ENCODE data around the gene HBE1.
"Not testable (repeated sequence)": the region's sequence is repeated elsewhere in the genome, so short reads cannot be mapped to it uniquely, and the experiment has no call there.

The HBE1 gene

DNA sequence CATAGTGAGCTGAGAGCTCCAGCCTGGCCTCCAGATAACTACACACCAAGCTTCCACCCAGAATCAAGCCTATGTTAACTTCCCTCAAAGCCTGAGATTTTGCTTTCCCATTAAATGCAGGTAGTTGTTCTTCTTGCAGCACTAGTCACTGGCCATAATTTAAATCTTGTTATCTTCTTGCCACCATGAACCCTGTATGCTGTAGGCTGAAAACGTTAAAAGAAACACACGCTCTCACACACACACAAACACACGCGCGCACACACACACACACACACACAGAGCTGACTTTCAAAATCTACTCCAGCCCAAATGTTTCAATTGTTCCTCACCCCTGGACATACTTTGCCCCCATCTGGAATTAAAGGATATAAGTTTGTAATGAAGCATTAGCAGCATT is 16.3 kb downstream of the HBE1 start:
- H3K36me3 ChIP-seq (ENCODE audit: control insufficient read depth in 1 of 2, insufficient read depth in 2 of 2, low read depth in 1 of 2, low read length in 2 of 2); H2AK5ac ChIP-seq (ENCODE audit: low read length, severe bottlenecking); H3K9ac ChIP-seq (ENCODE audit: low read length); DNase-seq; H3K79me1 ChIP-seq (replicated peaks; ENCODE audit: low read length, poor library complexity, severe bottlenecking); H2BK15ac ChIP-seq (ENCODE audit: low read depth, poor library complexity, severe bottlenecking); H4K91ac ChIP-seq (ENCODE audit: low read length); H2BK5ac ChIP-seq (ENCODE audit: low read depth, low read length, poor library complexity, severe bottlenecking); H2BK12ac ChIP-seq (ENCODE audit: low read length in 2 of 2); H4K8ac ChIP-seq (ENCODE audit: low read length); H3K27me3 ChIP-seq (ENCODE audit: control insufficient read depth in 1 of 2, insufficient read depth in 1 of 2, low read length in 2 of 2); H3K9me3 ChIP-seq (ENCODE audit: control insufficient read depth, low read length); H3K18ac ChIP-seq (ENCODE audit: low read depth in 1 of 2, low read length in 2 of 2); H3K4me1 ChIP-seq (ENCODE audit: control insufficient read depth, insufficient read depth, low read depth, low read length); H2BK120ac ChIP-seq (ENCODE audit: low read depth, low read length); H2AFZ ChIP-seq (ENCODE audit: low read depth, low read length); H3K14ac ChIP-seq (ENCODE audit: low read length in 2 of 2); H3K27ac ChIP-seq (ENCODE audit: low read length, poor library complexity, severe bottlenecking); H3K4me3 ChIP-seq (ENCODE audit: insufficient read depth in 1 of 2, low read depth in 1 of 2, low read length in 2 of 2); H3K4ac ChIP-seq (ENCODE audit: low read depth in 1 of 2, low read length in 2 of 2); H3K4me2 ChIP-seq (ENCODE audit: low read length, poor library complexity, severe bottlenecking); H3K23ac ChIP-seq (ENCODE audit: low read length in 2 of 2): not testable (repeated sequence)
- WGBS = no CpG with 5 or more reads among the region's 5 CpGs

DNA sequence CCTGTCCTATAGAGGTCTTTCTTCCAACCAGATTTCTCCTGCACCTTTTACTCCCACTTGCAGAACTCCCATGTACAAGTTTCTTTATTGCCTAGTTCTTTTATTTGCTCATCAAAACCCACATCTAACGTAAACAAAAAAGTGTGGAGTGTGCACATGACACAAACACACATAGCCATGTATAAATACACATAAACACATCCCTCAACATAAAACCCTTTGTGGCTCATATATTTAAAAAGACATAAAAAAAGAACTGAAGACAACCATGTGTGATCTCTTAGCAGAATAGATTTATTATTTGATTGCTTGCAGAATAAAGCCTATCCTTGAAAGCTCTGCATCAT is 16.9 kb downstream of the HBE1 start:
- Histone ChIP-seq H3K9ac (ENCODE audit: low read length) (no peak overlapping the region), H2AFZ (ENCODE audit: low read depth, low read length) (no peak overlapping the region), H2AK5ac (ENCODE audit: low read length, severe bottlenecking) (no peak overlapping the region), H3K4me1 (ENCODE audit: control insufficient read depth, insufficient read depth, low read depth, low read length) (no peaks in the 10 kb centered on the region), H3K9me3 (ENCODE audit: control insufficient read depth, low read length) (no peaks in the 10 kb centered on the region), H3K14ac (ENCODE audit: low read length in 2 of 2) (no peak overlapping the region), H3K4me3 (ENCODE audit: insufficient read depth in 1 of 2, low read depth in 1 of 2, low read length in 2 of 2) (no peak overlapping the region), H3K27me3 (ENCODE audit: control insufficient read depth in 1 of 2, insufficient read depth in 1 of 2, low read length in 2 of 2) (peaks cover 0 to 2% of the 10 kb centered on the region in 2 experiments), H3K23ac (ENCODE audit: low read length in 2 of 2) (no peak overlapping the region), H2BK15ac (ENCODE audit: low read depth, poor library complexity, severe bottlenecking) (no peak overlapping the region), H2BK12ac (ENCODE audit: low read length in 2 of 2) (no peak overlapping the region), H3K4ac (ENCODE audit: low read depth in 1 of 2, low read length in 2 of 2) (no peak overlapping the region), H3K18ac (ENCODE audit: low read depth in 1 of 2, low read length in 2 of 2) (no peak overlapping the region), H4K91ac (ENCODE audit: low read length) (no peak overlapping the region), H2BK120ac (ENCODE audit: low read depth, low read length) (no peak overlapping the region), H3K4me2 (ENCODE audit: low read length, poor library complexity, severe bottlenecking) (no peak overlapping the region), H3K27ac (ENCODE audit: low read length, poor library complexity, severe bottlenecking) (no peak overlapping the region), H3K79me1 (replicated peaks; ENCODE audit: low read length, poor library complexity, severe bottlenecking) (no peaks in the 10 kb centered on the region), H2BK5ac (ENCODE audit: low read depth, low read length, poor library complexity, severe bottlenecking) (no peak overlapping the region), H4K8ac (ENCODE audit: low read length) (no peak overlapping the region), H3K36me3 (ENCODE audit: control insufficient read depth in 1 of 2, insufficient read depth in 2 of 2, low read depth in 1 of 2, low read length in 2 of 2) (no peaks in the 10 kb centered on the region)
- WGBS = 100% methylated on average over 1 of the region's 1 CpG
- no peak for DNase-seq

DNA sequence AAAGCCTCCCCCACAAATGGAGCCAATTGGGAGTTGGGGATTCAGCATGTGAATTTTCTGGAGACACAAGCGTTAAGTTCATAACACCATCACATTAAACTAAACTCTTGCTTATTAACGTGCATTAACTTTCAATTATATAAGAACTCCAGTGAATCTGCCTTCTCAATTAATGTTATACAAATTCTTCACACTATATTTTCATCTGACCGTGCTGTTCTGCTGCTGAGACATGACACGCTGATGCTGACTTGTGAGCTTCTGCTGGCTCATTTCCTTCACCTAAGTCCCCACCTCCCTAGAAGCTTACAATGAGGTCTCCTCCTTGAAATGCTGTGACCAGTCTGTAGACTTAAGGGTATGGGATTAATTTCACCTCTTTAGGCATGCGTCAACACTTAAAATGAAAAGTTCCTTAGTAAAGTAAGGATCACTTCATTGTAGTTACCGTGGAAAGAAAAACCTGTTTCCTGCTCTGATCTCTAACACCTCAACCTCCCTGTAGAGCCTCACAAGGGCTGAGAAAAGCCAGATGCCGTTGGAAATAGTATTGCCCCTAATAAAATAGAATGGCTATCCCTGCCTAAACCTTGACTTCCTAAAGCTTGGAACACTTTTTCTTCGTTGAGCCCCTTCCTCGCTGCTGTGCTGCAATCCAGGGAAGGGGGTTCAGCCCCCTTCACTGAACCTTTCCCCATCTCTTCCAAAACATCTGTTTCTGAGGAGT is 17.4 kb downstream of the HBE1 start:
- no peak for DNase-seq
- no peak overlapping the region for H3K14ac ChIP-seq (ENCODE audit: low read length in 2 of 2)

DNA sequence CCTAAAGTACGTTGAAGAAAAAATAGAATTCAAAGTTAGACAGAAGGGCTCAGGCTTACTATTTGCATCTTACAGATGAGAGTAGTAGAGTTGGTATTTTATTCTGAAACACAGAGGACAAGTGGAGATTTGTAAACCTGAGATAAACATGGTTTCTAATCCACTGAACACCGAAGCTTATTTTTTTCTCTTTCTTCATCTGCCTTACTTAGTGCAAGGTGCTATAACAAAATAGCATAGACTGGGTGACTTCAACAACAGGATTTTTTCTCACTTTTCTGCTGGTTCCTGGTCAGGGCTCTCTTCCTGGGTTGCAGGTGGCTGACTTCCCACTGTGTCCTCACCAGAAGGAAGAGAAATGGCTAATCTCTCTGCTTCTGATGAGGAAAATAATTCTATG is 18.0 kb downstream of the HBE1 start:
- Histone ChIP-seq H2BK120ac (ENCODE audit: low read depth, low read length) (no peak overlapping the region), H2BK12ac (ENCODE audit: low read length in 2 of 2) (no peak overlapping the region), H3K4me1 (ENCODE audit: control insufficient read depth, insufficient read depth, low read depth, low read length) (no peaks in the 10 kb centered on the region), H3K27ac (ENCODE audit: low read length, poor library complexity, severe bottlenecking) (no peak overlapping the region), H3K4ac (ENCODE audit: low read depth in 1 of 2, low read length in 2 of 2) (no peak overlapping the region), H3K14ac (ENCODE audit: low read length in 2 of 2) (no peak overlapping the region), H3K79me1 (replicated peaks; ENCODE audit: low read length, poor library complexity, severe bottlenecking) (no peaks in the 10 kb centered on the region), H2BK5ac (ENCODE audit: low read depth, low read length, poor library complexity, severe bottlenecking) (no peak overlapping the region), H4K8ac (ENCODE audit: low read length) (no peak overlapping the region), H3K23ac (ENCODE audit: low read length in 2 of 2) (no peak overlapping the region), H3K4me3 (ENCODE audit: insufficient read depth in 1 of 2, low read depth in 1 of 2, low read length in 2 of 2) (no peak overlapping the region), H2BK15ac (ENCODE audit: low read depth, poor library complexity, severe bottlenecking) (no peak overlapping the region), H2AFZ (ENCODE audit: low read depth, low read length) (no peak overlapping the region), H3K36me3 (ENCODE audit: control insufficient read depth in 1 of 2, insufficient read depth in 2 of 2, low read depth in 1 of 2, low read length in 2 of 2) (no peaks in the 10 kb centered on the region), H3K27me3 (ENCODE audit: control insufficient read depth in 1 of 2, insufficient read depth in 1 of 2, low read length in 2 of 2) (peaks cover 0 to 2% of the 10 kb centered on the region in 2 experiments), H3K9me3 (ENCODE audit: control insufficient read depth, low read length) (no peaks in the 10 kb centered on the region), H3K18ac (ENCODE audit: low read depth in 1 of 2, low read length in 2 of 2) (no peak overlapping the region), H2AK5ac (ENCODE audit: low read length, severe bottlenecking) (no peak overlapping the region), H3K4me2 (ENCODE audit: low read length, poor library complexity, severe bottlenecking) (no peak overlapping the region), H3K9ac (ENCODE audit: low read length) (no peak overlapping the region), H4K91ac (ENCODE audit: low read length) (no peak overlapping the region)
- WGBS = no CpG with 5 or more reads among the region's 2 CpGs
- DNase-seq = no peak

More for the DNA sequence above, 17.4 kb downstream of the HBE1 start:
- Histone ChIP-seq H3K4me1 (ENCODE audit: control insufficient read depth, insufficient read depth, low read depth, low read length) (no peaks in the 10 kb centered on the region), H3K27ac (ENCODE audit: low read length, poor library complexity, severe bottlenecking) (no peak overlapping the region), H2BK15ac (ENCODE audit: low read depth, poor library complexity, severe bottlenecking) (no peak overlapping the region), H3K4ac (ENCODE audit: low read depth in 1 of 2, low read length in 2 of 2) (no peak overlapping the region), H2AK5ac (ENCODE audit: low read length, severe bottlenecking) (no peak overlapping the region), H3K4me3 (ENCODE audit: insufficient read depth in 1 of 2, low read depth in 1 of 2, low read length in 2 of 2) (no peak overlapping the region), H2BK12ac (ENCODE audit: low read length in 2 of 2) (no peak overlapping the region), H2BK120ac (ENCODE audit: low read depth, low read length) (no peak overlapping the region), H3K23ac (ENCODE audit: low read length in 2 of 2) (no peak overlapping the region), H3K4me2 (ENCODE audit: low read length, poor library complexity, severe bottlenecking) (no peak overlapping the region), H3K9ac (ENCODE audit: low read length) (no peak overlapping the region), H3K79me1 (replicated peaks; ENCODE audit: low read length, poor library complexity, severe bottlenecking) (no peaks in the 10 kb centered on the region), H3K18ac (ENCODE audit: low read depth in 1 of 2, low read length in 2 of 2) (no peak overlapping the region), H2BK5ac (ENCODE audit: low read depth, low read length, poor library complexity, severe bottlenecking) (no peak overlapping the region), H4K91ac (ENCODE audit: low read length) (no peak overlapping the region), H3K9me3 (ENCODE audit: control insufficient read depth, low read length) (no peaks in the 10 kb centered on the region), H3K36me3 (ENCODE audit: control insufficient read depth in 1 of 2, insufficient read depth in 2 of 2, low read depth in 1 of 2, low read length in 2 of 2) (no peaks in the 10 kb centered on the region), H4K8ac (ENCODE audit: low read length) (no peak overlapping the region), H2AFZ (ENCODE audit: low read depth, low read length) (no peak overlapping the region), H3K27me3 (ENCODE audit: control insufficient read depth in 1 of 2, insufficient read depth in 1 of 2, low read length in 2 of 2) (peaks cover 0 to 2% of the 10 kb centered on the region in 2 experiments)
- 59% methylated on average over 9 of the region's 9 CpGs for WGBS
